Stimulated activated CD8-positive, alpha-beta memory T cell treated with anti-CD3 and anti-CD28 coated beads, Interleukin-2, amount 100 ng/mL, for 48 hours (primary cell): ENCODE results near the gene ADGRG3.

Experiments
- DNase-seq, 2 donors: peaks; one replicate each; pipeline ENCODE4 v3.0.0-alpha.2; 2020; ENCODE audit warnings: low read depth in 2 of 2

ADGRG3 gene

DNA sequence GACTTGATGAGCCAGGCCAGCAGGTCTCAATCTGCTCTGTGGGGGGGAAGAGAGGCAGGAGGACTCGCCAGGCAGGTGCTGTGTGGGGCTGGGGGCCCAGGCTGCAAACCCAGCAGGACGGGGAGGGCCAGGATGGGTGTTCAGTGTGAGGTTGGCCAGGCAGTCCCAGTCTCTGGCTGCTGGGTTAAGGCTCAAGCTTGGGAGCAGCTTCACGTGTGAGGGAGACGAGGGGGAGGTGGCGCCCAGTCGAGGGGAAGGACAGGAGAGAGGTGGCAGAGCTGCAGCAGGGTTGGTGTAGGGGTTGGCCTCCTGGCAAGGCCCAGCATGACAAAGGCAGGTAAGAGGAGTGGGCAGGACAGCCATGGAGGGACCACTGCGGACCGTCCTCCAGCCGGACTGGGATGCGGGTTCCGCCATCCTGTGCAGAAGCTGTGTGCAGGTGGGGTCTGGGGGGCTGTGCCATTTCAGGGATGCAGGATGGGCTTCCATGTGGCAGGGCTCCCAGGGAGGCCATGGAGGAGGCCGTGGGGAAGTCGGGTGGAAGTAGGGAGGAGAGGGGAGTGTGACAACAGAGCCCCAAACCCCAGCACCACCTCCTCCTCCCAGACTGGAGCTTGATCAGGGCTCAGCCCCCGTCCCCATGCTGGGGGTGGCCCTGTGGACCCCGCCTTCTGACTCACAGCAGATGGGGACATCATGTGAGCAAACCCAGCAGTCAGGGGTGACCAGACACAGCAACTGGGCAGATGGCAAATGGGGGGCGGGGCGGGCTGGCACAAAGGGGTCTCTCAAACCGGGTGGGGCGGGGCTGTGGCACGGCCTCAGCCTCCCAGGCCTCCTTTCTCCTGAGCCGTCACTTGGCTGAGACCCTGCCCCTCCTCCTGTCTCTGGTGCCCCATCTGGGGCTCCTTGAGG, 36.9 kb upstream of the ADGRG3 start:
- no peak for DNase-seq

DNA sequence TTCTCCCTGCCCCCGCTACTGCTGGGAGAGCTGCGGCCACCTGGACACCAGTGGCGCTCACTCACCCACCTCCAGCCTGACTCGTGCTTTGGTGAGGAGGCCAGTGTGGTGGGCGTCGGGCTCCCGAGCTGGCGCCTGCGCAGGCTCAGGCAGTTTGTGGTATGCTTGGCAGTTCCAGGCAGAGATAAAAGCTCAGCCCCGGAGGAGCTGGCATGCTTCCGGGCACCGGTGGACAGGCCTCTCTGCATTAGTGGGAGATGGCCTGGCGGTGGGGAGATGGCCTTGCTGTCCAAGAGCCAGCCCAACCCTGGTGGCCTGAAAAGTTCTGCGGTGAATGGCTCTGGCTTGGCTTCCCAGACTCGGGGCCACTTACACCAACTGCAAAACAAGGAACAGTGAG, 35.5 kb upstream of the ADGRG3 start:
- DNase-seq, result no peak

DNA sequence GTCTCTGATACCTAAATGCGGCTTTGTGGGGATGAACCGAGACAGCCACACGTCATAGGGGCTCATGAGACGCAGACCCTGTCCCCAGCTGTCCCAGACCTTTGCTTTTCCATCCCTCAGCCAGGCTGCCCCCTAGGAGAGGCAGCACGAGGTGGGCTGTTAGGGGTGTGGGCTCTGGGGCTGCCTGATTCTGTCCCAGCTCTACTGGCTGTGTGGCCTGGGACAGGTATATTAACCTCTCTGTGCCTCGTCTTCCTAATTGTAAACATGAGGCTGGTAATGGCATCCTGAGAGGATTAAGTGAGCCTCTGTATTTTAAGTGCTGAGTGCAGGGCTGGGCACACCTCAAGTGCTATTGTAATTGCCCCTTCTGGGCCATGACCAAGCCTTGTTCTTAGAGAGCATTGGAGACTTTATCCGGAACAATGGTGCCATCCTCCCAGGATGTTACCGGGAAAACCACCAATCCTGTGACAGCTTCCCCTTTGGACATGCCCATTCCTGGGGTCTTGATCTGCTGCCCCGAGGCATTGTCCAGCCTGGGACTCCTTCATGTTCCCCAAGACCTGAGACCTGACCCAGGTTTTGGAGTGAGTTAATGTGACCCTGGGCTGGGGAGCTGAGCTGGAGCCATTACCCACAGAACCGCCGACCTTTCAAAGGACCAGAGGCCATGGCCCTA, 34.6 kb upstream of the ADGRG3 start:
- DNase-seq, result no peak

DNA sequence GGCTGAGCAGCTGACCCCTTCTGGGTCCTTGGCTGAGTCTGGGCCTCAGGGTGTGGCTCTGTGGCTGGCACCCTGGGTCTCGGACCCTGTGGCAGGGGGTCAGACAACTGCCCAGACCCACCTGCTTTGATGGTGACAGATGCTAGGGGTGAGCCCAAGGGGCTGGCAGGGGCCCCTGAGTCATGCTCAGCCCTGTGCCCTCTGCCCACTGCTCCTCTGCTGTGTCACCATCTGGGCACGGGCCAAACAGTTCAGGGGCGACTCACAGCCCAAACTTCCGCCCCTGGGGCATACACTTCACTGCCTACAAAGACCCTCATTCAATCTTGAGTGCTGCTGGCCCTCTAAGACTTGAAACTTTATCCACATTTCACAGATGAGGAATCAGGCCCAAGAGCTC, 33.9 kb upstream of the ADGRG3 start:
- no peak for DNase-seq

DNA sequence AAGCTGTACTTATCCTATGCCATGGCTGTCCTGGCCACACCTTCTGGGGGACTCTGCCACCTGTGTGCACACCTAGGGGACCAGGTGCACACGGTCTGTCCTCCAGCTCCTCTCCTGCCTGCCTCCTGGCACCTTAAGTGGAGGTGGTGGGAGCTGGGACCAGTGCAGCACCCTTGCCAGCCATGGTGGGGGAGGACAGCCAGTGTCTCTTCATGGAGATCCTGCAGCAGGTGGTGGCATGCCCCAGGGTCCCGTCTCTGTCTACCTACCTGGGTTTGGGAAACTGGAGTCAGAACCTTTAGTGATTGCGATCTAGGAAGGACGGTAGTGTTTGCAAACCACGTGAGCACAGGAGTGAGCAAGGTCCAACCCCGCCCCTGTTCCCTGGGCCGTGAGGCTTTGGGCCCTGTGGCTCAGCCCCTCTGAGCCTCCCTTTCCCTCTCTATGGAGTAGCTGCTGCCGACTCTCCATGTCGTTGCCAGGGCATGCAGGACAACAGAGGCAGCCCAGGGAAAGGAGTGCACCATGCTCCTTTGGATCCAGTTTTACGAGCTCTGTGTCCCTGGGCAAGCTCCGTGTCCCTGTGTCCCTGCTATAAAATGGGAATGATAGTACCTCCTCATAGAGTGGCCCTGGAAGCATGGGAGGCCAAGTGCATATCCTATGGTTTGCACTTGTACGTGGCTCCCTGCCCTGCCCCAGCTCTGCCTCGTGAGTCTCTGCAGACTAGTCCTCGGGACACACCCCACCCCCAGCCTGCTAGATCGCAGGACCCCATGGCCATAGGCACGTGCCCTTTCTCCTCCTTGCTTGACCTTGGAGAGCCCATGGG, 32.6 kb upstream of the ADGRG3 start:
- no peak for DNase-seq

DNA sequence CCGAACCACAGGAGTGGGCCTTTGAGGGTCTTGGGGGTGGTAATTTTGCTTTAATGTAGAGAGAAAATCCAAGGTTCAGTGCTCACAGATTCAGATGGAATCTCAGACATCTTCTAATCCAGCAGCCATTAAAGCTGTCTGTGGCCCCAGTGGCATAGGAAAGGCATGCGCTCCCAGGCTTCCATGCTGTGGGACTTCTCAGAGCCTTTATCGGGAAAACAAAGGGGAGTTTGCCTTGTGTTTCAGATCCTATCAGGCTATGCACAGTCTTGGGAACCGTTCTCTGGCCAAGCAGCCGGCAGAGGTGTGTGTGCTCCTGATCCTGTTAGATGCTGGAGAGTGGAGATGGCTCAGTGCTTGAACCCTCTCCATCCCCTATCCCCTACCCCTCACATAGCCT, 31.9 kb upstream of the ADGRG3 start:
- DNase-seq, result no peak

DNA sequence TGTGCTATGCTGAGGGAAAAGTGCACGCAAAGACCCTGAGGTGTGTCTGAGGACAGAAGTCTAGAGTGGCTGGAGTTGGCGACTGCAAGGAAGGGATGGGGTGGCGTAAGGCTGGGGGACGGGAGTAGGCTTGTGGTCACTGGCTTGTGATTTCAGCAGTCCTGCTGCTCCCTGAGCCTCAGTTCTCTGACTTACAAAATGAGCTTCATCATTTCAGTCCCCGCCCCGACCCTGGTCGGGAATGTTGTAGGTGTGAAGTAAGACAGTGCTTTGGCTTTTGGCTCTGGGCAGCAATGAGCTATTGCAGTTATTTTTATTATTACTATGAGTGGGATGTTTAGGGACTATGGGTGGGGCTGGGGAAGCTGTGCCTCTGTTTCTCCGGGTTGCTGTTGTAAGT, 31.1 kb upstream of the ADGRG3 start:
- no peak for DNase-seq

DNA sequence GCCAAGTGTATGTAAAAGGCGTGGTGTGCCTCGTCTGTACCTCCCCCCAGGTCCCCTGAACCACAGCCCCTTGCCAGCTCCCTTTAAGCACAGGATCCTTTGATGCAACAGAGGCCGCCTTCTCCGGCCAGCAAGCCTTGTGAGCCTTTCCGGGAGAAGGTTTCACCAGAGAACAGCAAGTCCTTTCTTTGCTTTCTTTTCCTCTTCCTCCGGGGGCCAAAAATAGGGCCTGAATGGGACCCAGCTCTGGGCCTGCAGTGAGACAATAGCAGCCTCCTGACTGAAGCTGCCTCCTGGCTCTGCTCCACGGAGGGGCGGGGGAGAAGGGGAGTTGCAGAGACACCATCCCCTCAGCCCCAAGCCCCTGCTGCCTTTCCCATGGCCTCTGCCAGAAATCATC, 30.7 kb upstream of the ADGRG3 start:
- no peak for DNase-seq

DNA sequence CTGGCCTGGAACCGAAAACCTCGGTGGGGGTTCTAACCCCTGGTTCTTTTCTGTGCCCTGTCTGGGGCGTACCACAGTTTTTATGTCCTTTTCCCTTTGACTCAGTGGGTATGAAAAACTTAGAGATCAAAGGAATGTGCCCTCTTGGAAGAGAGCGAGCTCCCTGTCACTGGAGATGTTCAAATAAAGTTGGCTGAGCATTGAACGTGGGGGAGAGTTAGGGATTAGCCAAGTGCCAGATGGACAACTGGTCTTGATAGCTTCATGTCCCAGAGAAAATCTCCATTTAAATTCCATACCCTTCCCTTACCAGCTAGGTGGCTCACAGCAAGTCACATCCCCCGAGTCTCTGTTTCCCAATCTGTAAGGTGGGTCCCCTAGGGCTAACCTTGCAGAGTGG, 30.1 kb upstream of the ADGRG3 start:
- DNase-seq, result no peak

DNA sequence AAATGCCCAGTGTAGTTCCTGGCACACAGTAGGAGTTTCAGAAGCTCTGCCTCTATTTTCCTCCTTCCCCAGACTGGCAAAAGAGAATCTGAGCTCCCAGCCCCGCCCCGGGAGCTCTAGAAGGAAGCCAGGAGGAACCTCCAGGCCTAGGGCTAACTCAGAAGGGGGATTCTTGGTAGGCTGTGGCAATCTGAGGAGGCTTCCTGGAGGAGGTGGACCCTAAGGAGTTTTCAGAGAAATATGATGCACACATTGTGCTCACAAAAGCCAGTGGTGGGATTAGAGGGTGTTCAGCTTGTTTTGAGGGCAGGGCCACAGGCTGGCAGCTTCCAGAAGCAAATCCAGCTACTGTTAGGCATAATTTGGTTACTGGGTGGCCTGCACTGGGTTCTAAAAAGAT, 29.7 kb upstream of the ADGRG3 start:
- DNase-seq, result no peak

DNA sequence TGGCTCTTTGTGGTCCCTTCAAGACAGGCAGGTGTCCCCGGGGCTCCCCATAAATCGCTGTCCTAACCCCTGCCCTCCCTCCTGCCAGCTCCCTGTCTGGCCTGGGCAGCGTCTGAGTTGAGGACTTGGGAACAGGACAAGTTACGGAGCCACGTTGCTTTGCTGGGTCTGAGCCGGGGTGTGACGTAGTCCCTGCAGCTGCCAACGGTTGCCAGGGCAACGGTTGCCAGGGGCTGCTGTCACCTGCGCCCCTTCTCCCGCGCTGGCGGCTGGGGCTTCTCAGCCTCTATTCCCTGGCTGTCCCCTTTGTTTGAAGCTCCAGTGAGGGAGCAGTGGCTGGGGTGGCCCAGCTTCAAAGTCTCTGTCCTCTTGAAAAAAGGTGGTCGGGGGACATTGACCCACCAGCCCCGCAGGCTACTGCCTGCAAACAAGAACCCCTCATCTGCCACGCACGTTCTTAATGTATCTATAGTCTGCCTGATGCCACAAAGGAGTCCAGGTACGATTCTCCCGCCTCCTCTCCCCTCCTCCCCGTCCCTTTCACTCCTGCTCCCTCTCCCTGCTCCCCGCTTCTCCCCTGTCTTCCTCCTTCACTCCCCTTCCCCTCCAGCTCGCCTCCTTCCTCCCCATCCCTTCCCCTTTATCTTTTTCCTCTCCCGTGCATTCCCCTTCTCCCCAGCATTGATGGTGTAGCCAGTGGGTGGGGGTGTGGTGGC, 28.8 kb upstream of the ADGRG3 start:
- DNase-seq, result no peak

DNA sequence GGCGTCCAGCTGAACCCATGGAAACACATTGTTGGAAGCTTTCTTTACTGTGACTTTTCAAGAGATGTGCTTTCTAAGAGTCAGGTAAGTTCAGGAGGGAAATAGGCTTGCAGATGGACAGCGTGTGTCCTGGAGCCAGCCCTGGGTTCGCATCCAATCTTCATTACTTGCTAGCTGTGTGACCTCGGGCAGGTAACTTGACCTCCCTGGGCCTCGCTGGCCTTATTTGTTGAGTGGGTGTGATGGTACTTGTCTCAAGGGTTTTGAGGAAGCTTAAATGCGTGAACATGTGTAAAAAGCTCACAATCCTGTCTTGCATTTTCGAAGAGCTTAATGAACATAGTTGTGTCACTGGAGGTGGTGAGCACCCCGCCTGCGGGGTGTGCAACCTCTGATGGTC, 27.9 kb upstream of the ADGRG3 start:
- DNase-seq, result no peak

DNA sequence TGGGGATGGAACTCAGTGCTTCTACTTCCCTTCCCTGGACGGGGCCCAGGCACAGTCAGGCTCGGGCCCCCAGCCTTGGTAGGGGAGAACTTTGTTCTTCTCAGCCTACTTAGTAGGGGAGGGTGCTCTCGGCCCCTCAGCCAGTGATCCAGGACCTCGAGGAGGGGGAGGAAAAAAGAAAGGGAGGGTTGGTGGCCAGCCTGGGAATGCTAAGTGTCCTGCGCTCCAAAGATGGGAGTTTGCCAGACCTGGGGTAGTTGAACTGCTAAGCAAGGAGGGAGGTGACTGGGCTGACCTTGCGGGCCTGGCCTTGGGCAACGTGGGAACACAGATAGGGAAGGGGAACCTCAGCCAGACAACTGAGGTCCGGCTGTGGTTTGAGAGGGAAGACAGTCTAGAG, 27.5 kb upstream of the ADGRG3 start:
- DNase-seq, result no peak

DNA sequence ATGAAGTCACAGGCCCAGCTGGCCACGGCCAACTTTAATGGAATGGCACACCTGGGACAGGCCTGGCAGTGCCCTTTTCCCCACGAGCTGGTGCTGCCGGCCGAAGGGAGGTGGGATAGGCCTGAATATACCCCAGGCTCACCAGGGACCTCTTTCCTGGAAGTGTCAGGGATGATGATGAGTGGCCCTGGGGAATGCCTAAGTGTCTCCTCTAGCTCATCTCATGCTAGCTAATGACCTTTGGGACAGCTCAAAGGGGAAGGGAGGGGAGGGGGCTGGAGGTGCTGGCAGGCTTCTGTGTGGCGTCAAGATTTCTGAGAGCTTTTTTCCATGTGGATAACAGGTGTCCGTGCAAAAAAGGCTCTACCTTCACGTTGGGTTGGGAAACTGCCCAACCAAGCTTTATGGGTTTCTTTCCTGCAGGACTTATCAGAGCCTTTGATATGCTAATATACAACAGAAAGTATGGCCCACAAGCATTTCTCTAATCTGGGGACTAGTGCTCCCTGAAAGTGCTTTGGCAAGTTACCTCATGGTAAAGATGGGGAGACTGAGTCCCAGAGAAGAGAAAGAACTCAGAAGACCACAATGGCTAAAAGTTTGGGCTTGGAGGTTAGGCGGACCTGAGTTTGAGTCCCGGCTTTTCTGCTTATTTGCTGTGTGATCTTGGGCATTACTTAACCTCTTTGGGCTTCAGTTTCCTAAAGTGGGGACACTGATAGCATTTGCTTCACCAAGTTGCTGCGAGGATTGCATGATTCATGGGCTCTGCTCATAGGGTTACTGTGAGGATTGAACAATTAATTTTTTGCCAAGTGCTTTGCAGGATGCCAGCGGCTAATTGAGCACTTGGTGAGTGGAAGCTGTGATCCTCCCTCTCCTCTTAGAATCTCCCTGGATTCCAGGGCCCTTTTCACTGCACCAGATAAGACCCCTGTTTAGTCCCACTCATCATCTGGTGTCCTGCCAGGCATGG, 25.7 kb upstream of the ADGRG3 start:
- DNase-seq, result no peak

DNA sequence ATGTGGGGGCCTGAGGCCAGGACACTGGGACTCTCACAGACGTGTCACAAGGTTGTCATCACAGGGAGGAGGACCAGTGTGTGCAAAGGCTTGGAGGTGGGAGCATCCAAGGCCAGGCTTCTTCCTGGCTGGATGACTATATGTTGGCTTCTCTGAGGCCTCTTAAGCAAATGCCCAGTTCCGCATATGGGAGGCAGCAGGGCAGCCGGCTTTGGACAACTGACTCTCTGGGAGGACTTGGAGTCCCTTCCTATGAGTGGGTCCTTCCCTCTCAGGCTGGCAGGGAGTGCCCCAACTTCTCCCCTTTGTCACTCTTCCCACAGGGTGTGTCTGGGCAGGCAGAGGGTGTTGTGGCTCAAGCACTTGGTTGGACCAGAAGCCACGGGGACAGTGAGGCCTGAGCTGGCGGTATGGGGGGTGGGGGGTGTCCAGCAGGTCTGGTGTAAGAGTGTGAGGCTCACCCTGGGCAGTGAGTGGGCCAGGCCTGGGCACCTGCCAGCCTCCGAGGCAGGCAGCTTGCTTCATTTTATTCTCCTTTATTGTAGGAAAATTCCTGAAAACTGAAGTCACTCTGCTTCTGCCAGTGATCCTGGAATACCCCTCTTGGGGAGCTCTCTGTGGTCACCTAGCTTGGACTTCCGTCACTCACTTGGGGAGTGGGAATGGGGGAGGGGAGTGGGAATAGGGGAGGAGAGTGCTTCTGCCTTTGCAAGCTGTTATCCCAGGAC, 24.8 kb upstream of the ADGRG3 start:
- DNase-seq, result no peak

DNA sequence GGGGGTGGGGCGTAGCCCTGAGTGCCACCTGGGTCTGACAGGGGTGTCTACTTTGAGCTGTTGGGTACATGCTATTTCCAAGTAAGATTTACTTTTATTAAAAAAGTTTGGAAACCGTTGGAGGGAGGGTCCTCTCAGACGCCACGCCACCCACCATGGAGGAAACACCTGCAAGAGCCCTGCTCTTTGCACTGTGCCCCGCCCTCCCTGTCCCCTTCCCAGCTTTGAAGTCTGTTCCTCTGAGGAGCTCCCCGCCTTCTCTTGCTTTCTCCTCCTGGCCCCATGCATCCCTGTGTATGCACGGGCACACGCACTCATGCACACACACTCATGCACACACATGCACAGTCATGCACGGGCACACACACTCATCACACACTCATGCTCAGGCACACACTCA, 24.2 kb upstream of the ADGRG3 start:
- no peak for DNase-seq

DNA sequence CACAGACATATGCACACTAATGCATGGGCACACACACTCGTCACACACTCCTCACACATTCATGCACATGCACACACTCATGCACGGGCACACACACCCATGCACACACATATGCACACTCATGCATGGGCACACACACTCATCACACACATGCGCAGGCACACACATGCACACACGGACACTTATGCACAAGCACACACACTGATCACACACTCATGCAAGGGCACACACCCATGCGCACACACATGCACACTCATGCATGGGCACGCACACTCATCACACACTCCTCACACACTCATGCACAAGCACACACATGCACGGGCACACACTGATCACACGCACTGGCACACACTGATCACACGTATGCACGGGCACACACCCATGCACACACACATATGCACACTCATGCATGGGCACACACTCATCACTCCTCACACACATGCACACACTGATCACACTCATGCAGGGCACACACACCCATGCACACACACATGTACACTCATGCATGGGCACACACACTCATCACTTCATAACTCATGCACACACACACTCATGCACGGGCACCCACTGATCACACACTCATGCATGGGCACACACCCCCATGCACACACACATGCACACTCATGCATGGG, 23.6 kb upstream of the ADGRG3 start:
- DNase-seq, result no peak

DNA sequence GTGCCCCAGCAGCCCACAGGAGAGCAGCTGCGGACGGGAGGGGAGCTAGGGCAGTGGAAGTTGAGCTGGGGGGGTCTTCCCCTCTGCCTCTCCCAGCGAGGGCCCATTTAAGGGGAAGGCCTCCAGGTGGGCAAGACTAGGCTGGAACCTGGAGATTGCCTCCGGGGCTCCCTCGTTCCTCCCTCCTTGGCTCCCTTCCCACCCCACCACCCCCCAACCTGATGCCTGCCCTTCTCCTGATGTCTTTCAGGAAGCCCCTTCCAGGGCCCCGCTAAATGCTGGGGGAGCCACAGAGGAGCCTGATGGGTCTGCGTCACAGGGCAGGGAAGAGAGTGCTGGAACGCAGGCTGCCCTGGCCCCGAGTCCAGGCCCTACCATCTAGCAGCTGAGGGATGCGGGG, 22.9 kb upstream of the ADGRG3 start:
- DNase-seq, result no peak

DNA sequence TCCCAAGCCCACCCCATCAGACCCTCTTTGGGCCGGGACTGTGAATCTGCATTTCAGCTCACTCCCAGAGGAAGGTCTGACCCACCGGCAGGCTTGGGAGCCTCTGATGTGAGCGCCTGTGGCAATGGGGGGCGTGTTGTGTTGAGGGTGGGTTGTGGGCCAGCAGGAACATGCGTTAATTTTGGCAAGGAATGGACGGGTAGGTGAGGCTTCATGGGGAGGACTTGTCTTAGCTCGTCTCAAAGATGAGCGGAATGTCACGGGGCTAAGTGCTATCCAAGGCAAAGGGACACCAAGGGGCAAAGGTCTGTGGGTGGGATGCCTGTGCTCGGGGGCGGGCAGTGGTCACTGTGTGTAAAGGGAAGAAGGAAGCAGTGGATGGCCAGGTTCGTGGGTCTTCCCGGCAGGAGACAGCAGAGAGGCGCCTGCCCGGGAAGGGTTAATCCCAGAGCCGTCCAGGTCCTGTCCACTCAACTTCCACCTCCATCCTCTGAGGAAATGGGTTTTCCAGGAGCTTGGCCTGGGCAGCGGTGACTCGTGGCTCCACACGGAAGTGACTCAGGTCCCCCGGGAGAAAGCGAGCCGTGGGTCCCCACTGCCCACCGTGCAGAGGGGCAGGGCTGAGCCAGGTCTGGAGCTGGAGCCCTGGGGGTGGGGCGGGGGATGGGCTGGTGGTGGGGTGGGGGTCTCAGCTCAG, 22.3 kb upstream of the ADGRG3 start:
- no peak for DNase-seq
